HEK293 (cell line): Measurements from ENCODE around the gene UXS1.

Experiments used
- CTCF ChIA-PET: fragments of 350-600 bp; formaldehyde crosslinking; extraction: SDS; loops from one replicate; lab custom pipeline; 2021; ENCODE audit warnings: antibody characterized with exemption; lab: Yijun Ruan, JAX
- POLR2A ChIA-PET: fragments of 300-600 bp; formaldehyde crosslinking; extraction: SDS; loops from one replicate; lab custom pipeline; 2020; ENCODE audit warnings: antibody characterized with exemption, inconsistent platforms; lab: Yijun Ruan, JAX
- H3K27ac ChIP-seq: fragments of 200-500 bp; sonication (Bioruptor generic); 2 replicates; pipeline ENCODE4 v1.5.1; 2014; ENCODE audit warnings: low read depth, low read length, control low read depth, inconsistent platforms; ENCODE audit errors: extremely low read depth
- H3K36me3 ChIP-seq, 2 experiments: fragments of 200-500 bp in 1 of 2; sonication (Bioruptor generic) in 1 of 2; 1 replicate in 1 of 2; 2 replicates in 1 of 2; pipeline ENCODE4 v1.5.1; 2014 to 2017; ENCODE audit warnings: inconsistent platforms in 2 of 2, low read length in 2 of 2; ENCODE audit not compliant: control insufficient read depth in 2 of 2, insufficient read depth in 1 of 2
- H3K4me1 ChIP-seq: fragments of 200-500 bp; sonication (Bioruptor generic); 2 replicates; pipeline ENCODE4 v1.5.1; 2014; ENCODE audit warnings: mild to moderate bottlenecking, low read length, inconsistent platforms; ENCODE audit not compliant: control insufficient read depth, insufficient read depth
- H3K4me3 ChIP-seq: 2 replicates; pipeline ENCODE4 v1.5.1; 2011; ENCODE audit warnings: low read depth, mild to moderate bottlenecking, control low read depth, low read length, moderate library complexity
- H3K9me3 ChIP-seq: fragments of 200-500 bp; sonication (Bioruptor generic); 2 replicates; pipeline ENCODE4 v1.5.1; 2014; ENCODE audit warnings: low read depth, low read length, inconsistent platforms; ENCODE audit not compliant: control insufficient read depth, insufficient read depth
- HOXA7 ChIP-seq: sonication (generic); formaldehyde crosslinking; IDR thresholded peaks from 2 replicates; pipeline ENCODE4 v1.8.1; 2022; ENCODE audit warnings: missing genetic modification reagents, borderline replicate concordance
- KLF7 ChIP-seq: fragments of 450-650 bp; formaldehyde crosslinking; IDR thresholded peaks from 2 replicates; pipeline ENCODE4 v1.5.1; 2016; ENCODE audit warnings: missing biosample characterization, missing genetic modification characterization, borderline replicate concordance
- ZFP3 ChIP-seq: fragments of 450-650 bp; formaldehyde crosslinking; IDR thresholded peaks from 2 replicates; pipeline ENCODE4 v1.5.1; 2016; ENCODE audit warnings: low read depth, missing biosample characterization, missing genetic modification characterization
- ZNF112 ChIP-seq: fragments of 450-650 bp; formaldehyde crosslinking; IDR thresholded peaks from 2 replicates; pipeline ENCODE4 v1.5.0; 2017; ENCODE audit warnings: missing biosample characterization, missing genetic modification characterization
- ZNF121 ChIP-seq: fragments of 450-650 bp; formaldehyde crosslinking; IDR thresholded peaks from 2 replicates; pipeline ENCODE4 v1.5.1; 2016; ENCODE audit warnings: missing biosample characterization, missing genetic modification characterization
- ZNF16 ChIP-seq: fragments of 450-650 bp; formaldehyde crosslinking; IDR thresholded peaks from 2 replicates; pipeline ENCODE4 v1.5.1; 2016; ENCODE audit warnings: low read depth, missing biosample characterization, missing genetic modification characterization
- ZNF175 ChIP-seq: fragments of 450-650 bp; formaldehyde crosslinking; IDR thresholded peaks from 2 replicates; pipeline ENCODE4 v1.5.1; 2016; ENCODE audit warnings: missing biosample characterization, missing genetic modification characterization
- ZNF221 ChIP-seq: fragments of 450-650 bp; formaldehyde crosslinking; IDR thresholded peaks from 2 replicates; pipeline ENCODE4 v1.5.1; 2017; ENCODE audit warnings: missing biosample characterization, missing genetic modification characterization, borderline replicate concordance
- ZNF324 ChIP-seq: fragments of 450-650 bp; formaldehyde crosslinking; IDR thresholded peaks from 2 replicates; pipeline ENCODE4 v1.5.1; 2016; ENCODE audit warnings: missing biosample characterization, missing genetic modification characterization
- ZNF335 ChIP-seq: fragments of 450-650 bp; formaldehyde crosslinking; conservative IDR thresholded peaks from 2 replicates; pipeline ENCODE4 v1.5.1; 2016; ENCODE audit warnings: missing biosample characterization, missing genetic modification characterization
- ZNF513 ChIP-seq: fragments of 450-650 bp; IDR thresholded peaks from 2 replicates; pipeline ENCODE4 v1.5.1; 2018; ENCODE audit warnings: missing biosample characterization, missing genetic modification characterization
- ZNF514 ChIP-seq: fragments of 450-650 bp; formaldehyde crosslinking; IDR thresholded peaks from 2 replicates; pipeline ENCODE4 v1.5.1; 2016; ENCODE audit warnings: missing biosample characterization, missing genetic modification characterization
- ZNF571 ChIP-seq: fragments of 450-650 bp; formaldehyde crosslinking; IDR thresholded peaks from 2 replicates; pipeline ENCODE4 v1.5.0; 2017; ENCODE audit warnings: missing biosample characterization, missing genetic modification characterization
- ZNF585B ChIP-seq: fragments of 450-650 bp; formaldehyde crosslinking; IDR thresholded peaks from 2 replicates; pipeline ENCODE4 v1.5.1; 2016; ENCODE audit warnings: missing biosample characterization, missing genetic modification characterization
- ZNF624 ChIP-seq: fragments of 450-650 bp; formaldehyde crosslinking; IDR thresholded peaks from 2 replicates; pipeline ENCODE4 v1.5.1; 2017; ENCODE audit warnings: missing biosample characterization, missing genetic modification characterization
- ZNF654 ChIP-seq: fragments of 450-650 bp; formaldehyde crosslinking; IDR thresholded peaks from 2 replicates; pipeline ENCODE4 v1.5.1; 2016; ENCODE audit warnings: low read depth, missing biosample characterization, missing genetic modification characterization
- ZNF704 ChIP-seq: fragments of 450-650 bp; formaldehyde crosslinking; IDR thresholded peaks from 2 replicates; pipeline ENCODE4 v1.5.1; 2016; ENCODE audit warnings: missing biosample characterization, missing genetic modification characterization
- TF ChIP-seq, protein P1 (sequence below): fragments of 450-650 bp; formaldehyde crosslinking; IDR thresholded peaks from 2 replicates; pipeline ENCODE4 v1.5.1; 2016; ENCODE audit warnings: missing biosample characterization, missing genetic modification characterization
- TF ChIP-seq, protein P2 (sequence below): fragments of 450-650 bp; formaldehyde crosslinking; IDR thresholded peaks from 2 replicates; pipeline ENCODE4 v1.5.1; 2017; ENCODE audit warnings: missing biosample characterization, missing genetic modification characterization

Gene UXS1

DNA sequence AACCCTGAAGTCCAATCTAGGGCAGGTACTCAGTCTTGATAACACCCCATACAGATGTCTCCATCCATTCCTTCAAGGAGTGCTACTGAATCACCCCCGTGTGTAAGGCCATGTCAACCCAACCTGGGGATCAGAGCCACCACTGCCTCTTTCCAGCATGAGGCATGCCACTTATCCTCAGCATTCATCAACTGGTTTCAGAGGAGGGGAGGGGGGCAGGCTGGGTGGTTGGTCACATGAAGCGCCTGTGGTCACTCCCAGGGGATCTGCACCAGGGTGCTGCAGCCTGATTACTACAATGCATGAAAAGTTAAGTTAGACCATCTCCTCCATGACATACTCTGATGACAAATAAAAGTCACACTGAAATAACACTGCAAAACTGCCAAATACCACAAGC, 65.0 kb downstream of the UXS1 start:
- H3K36me3 ChIP-seq, result peaks cover 0 to 39% of the 10 kb centered on the region in 2 experiments; a peak in 2 of 3 replicates
- ChIA-PET POLR2A (no interaction called here), CTCF (no interaction called here)
- no peak overlapping the region for H3K27ac ChIP-seq
- H3K4me3 ChIP-seq, result no peak overlapping the region
- TF ChIP-seq ZNF513 (tag by site-specific recombination), result no peak
- no peak for TF ChIP-seq KLF7 (tag by site-specific recombination)
- TF ChIP-seq ZNF704 (tag by site-specific recombination), result no peak
- no peak for TF ChIP-seq ZNF335 (tag by site-specific recombination)
- TF ChIP-seq, protein P1, sequence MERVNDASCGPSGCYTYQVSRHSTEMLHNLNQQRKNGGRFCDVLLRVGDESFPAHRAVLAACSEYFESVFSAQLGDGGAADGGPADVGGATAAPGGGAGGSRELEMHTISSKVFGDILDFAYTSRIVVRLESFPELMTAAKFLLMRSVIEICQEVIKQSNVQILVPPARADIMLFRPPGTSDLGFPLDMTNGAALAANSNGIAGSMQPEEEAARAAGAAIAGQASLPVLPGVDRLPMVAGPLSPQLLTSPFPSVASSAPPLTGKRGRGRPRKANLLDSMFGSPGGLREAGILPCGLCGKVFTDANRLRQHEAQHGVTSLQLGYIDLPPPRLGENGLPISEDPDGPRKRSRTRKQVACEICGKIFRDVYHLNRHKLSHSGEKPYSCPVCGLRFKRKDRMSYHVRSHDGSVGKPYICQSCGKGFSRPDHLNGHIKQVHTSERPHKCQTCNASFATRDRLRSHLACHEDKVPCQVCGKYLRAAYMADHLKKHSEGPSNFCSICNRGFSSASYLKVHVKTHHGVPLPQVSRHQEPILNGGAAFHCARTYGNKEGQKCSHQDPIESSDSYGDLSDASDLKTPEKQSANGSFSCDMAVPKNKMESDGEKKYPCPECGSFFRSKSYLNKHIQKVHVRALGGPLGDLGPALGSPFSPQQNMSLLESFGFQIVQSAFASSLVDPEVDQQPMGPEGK (tag by site-specific recombination), result no peak
- no peak for TF ChIP-seq ZFP3
- TF ChIP-seq ZNF221 (tag by site-specific recombination), result no peak
- TF ChIP-seq, protein P2, sequence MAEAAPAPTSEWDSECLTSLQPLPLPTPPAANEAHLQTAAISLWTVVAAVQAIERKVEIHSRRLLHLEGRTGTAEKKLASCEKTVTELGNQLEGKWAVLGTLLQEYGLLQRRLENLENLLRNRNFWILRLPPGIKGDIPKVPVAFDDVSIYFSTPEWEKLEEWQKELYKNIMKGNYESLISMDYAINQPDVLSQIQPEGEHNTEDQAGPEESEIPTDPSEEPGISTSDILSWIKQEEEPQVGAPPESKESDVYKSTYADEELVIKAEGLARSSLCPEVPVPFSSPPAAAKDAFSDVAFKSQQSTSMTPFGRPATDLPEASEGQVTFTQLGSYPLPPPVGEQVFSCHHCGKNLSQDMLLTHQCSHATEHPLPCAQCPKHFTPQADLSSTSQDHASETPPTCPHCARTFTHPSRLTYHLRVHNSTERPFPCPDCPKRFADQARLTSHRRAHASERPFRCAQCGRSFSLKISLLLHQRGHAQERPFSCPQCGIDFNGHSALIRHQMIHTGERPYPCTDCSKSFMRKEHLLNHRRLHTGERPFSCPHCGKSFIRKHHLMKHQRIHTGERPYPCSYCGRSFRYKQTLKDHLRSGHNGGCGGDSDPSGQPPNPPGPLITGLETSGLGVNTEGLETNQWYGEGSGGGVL (tag by site-specific recombination), result no peak
- TF ChIP-seq ZNF571, result no peak
- no peak for TF ChIP-seq ZNF654 (tag by site-specific recombination)
- H3K4me1 ChIP-seq, result peaks cover 5% of the 10 kb centered on the region; the same call in 1 of the 2 replicates
- H3K9me3 ChIP-seq, result no peaks in the 10 kb centered on the region

DNA sequence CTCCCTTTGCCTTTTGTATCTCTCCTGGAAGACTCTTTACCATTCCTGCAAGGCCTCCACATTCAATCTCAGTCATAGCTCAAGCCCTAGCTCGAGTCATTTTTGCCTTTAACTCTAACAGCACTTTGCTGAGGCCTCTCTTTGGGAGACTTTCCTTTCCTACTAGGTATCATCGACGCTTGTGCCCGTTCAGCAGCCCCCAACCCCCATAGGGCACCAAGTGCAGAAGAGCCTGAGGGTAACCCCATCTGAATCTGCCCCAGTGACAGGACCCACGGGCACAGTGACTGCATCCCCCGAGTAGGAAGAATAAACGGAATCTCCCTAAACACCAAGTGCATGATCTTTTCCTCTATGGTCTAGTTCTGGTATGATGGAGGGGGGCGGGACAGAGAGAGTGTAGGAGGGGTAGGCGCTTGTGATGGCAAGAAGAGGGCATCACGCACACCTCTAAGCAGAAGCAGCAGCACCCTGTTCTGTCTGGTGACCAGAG, 66.3 kb downstream of the UXS1 start:
- Histone ChIP-seq H3K4me1 (peaks cover 5% of the 10 kb centered on the region; the same call in 1 of the 2 replicates), H3K36me3 (peaks cover 0 to 46% of the 10 kb centered on the region in 2 experiments; a peak in 2 of 3 replicates), H3K27ac (no peak overlapping the region), H3K9me3 (no peaks in the 10 kb centered on the region), H3K4me3 (no peak overlapping the region)
- ChIA-PET POLR2A (no interaction called here), CTCF (no interaction called here)
- TF ChIP-seq ZNF175 (tag by site-specific recombination) (no peak), ZNF585B (no peak), ZNF514 (tag by site-specific recombination) (no peak), HOXA7 (CRISPR knock-in tag) (no peak), ZNF324 (no peak), ZNF16 (tag by site-specific recombination) (no peak), ZNF112 (no peak), ZNF624 (tag by site-specific recombination) (no peak), ZNF121 (no peak)
